Keratinocyte (primary cell): ENCODE data around the gene ZFP3.
"Not testable (repeated sequence)": the region's sequence is repeated elsewhere in the genome, so short reads cannot be mapped to it uniquely, and the experiment has no call there.

Experiments used
- EZH2 ChIP-seq: IDR thresholded peaks from one replicate; pipeline ENCODE4 v1.6.1; 2012; ENCODE audit warnings: inconsistent platforms, mild to moderate bottlenecking, low read length, moderate library complexity
- TF ChIP-seq, protein P1 (sequence below), 3 experiments: IDR thresholded peaks in 1 of 3; conservative IDR thresholded peaks in 1 of 3; optimal IDR thresholded peaks in 1 of 3; 2 replicates in 2 of 3; 3 replicates in 1 of 3; pipeline versions ENCODE3 to v1.5.1; 2011; ENCODE audit warnings: low read length in 3 of 3, mild to moderate bottlenecking in 3 of 3, moderate library complexity in 2 of 3, control low read depth in 1 of 3, inconsistent platforms in 1 of 3; ENCODE audit not compliant: insufficient read depth in 2 of 3; ENCODE audit errors: extremely low read depth in 1 of 3

DNA sequence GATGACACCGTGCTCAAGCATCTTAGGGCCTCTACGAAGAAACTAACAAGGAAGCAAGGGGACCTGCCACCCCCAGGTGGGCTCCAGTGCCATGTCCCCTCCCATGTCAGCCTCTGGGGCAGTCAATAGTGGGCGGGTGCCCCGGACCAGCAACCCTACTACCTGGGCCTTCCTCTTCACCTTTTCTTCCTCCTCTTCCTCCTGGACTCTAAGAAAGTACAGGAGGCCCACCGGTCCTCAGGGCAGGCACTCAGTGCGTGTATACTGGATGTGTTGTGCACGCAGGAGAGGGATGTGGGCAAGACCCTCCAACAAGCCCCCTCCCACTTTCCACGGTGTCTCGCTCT lies 59.9 kb downstream of the ZFP3 start:
- TF ChIP-seq, protein P1, sequence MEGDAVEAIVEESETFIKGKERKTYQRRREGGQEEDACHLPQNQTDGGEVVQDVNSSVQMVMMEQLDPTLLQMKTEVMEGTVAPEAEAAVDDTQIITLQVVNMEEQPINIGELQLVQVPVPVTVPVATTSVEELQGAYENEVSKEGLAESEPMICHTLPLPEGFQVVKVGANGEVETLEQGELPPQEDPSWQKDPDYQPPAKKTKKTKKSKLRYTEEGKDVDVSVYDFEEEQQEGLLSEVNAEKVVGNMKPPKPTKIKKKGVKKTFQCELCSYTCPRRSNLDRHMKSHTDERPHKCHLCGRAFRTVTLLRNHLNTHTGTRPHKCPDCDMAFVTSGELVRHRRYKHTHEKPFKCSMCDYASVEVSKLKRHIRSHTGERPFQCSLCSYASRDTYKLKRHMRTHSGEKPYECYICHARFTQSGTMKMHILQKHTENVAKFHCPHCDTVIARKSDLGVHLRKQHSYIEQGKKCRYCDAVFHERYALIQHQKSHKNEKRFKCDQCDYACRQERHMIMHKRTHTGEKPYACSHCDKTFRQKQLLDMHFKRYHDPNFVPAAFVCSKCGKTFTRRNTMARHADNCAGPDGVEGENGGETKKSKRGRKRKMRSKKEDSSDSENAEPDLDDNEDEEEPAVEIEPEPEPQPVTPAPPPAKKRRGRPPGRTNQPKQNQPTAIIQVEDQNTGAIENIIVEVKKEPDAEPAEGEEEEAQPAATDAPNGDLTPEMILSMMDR (optimal IDR thresholded peaks at IDR 0.05 in 1 of 3, IDR thresholded peaks at IDR 0.05 in 1 of 3, conservative IDR thresholded peaks at IDR 0.05 in 1 of 3; ENCODE audit: extremely low read depth in 1 of 3, insufficient read depth in 2 of 3, low read length in 3 of 3) = not testable (repeated sequence)
- TF ChIP-seq EZH2 = not testable (repeated sequence)
